Iris pigment epithelial cell (primary cell): ENCODE measurements around the gene NEDD4.

Experiments
- DNase-seq: peaks from one replicate; pipeline ENCODE4 v3.0.0-alpha.2; 2011; ENCODE audit warnings: low read depth

The NEDD4 gene

GRCh38 chr15:55780292-55780691, 213.1 kb downstream of the NEDD4 start:
- DNase-seq, result no peak

- DNase-seq, result no peak
Observed at GRCh38 chr15:55778932-55779331, 214.5 kb downstream of the NEDD4 start.
